Measurements from ENCODE around the gene OR52I2.

- TF ChIP-seq POLR2A (IDR thresholded peaks at IDR 0.05) (no peak), CTCF (IDR thresholded peaks at IDR 0.05 in 4 of 5, conservative IDR thresholded peaks at IDR 0.05 in 1 of 5) (no peak)
Observed at GRCh38 chr11:4605057-4605456, 23.5 kb downstream of the OR52I2 start.
